ENCODE data around the gene FMO4. TPM values are rescaled to one million over a fixed set of nuclear protein-coding genes. Genes with fewer than 3 reads are reported as not detected.

Gene FMO4
- total and polyA plus RNA-seq, 2 donors (not counting 3 experiments of a cell fraction or from before 2014, with no cell fraction given) = 0.25 to 0.33 TPM

DNA sequence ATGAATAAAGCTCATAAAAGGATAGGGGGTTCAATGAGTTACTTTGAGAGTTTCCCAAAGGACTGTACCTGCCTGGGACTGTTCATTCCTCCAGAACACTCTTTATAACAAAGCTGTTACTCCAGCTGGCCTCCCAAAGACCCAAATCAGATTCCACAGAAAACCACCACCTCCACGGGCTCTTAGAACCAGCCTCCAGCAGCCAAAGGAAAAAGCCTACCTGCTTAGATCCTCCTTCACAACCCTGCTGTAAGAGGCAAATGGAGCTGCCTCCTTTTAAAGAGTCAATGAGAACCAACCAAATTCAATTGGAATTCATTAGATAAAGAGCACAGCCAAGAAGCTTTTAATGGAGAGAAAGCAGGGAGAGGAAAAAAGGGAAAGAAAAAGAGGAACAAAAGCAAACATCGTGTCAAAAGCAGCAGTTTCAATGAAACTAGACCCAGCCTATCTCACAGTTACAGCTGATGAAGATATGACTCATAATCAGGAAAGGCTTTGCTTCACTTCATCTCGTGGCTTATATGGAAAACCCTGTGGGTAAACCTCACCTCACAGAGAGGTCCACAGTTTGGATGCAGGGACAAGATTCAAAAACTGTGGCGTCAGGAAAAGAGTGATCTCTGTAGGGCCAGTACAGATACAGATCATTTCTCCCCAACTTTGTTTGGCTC, 27.8 kb upstream of the FMO4 start:
- TF ChIP-seq, protein P1, sequence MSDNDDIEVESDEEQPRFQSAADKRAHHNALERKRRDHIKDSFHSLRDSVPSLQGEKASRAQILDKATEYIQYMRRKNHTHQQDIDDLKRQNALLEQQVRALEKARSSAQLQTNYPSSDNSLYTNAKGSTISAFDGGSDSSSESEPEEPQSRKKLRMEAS (IDR thresholded peaks at IDR 0.05; ENCODE audit: insufficient read depth, insufficient read length) = no peak
- TF ChIP-seq GATA2 (IDR thresholded peaks at IDR 0.05; ENCODE audit: insufficient read depth, insufficient read length, low read depth, low read length) (no peak), FOS (IDR thresholded peaks at IDR 0.05; ENCODE audit: borderline replicate concordance, insufficient read depth, low read length) (no peak), POLR2A (IDR thresholded peaks at IDR 0.05; ENCODE audit: low read depth, low read length) (no peak), EZH2 (IDR thresholded peaks at IDR 0.05; ENCODE audit: borderline replicate concordance, low read depth, low read length, severe bottlenecking) (no peak), POLR2AphosphoS5 (IDR thresholded peaks at IDR 0.05; ENCODE audit: insufficient read depth, low read depth, low read length) (no peak), JUN (IDR thresholded peaks at IDR 0.05; ENCODE audit: borderline replicate concordance, insufficient read depth, insufficient read length, low read depth) (no peak), MYC (IDR thresholded peaks at IDR 0.05; ENCODE audit: low read depth, low read length) (no peak)
- TF ChIP-seq, protein P2, sequence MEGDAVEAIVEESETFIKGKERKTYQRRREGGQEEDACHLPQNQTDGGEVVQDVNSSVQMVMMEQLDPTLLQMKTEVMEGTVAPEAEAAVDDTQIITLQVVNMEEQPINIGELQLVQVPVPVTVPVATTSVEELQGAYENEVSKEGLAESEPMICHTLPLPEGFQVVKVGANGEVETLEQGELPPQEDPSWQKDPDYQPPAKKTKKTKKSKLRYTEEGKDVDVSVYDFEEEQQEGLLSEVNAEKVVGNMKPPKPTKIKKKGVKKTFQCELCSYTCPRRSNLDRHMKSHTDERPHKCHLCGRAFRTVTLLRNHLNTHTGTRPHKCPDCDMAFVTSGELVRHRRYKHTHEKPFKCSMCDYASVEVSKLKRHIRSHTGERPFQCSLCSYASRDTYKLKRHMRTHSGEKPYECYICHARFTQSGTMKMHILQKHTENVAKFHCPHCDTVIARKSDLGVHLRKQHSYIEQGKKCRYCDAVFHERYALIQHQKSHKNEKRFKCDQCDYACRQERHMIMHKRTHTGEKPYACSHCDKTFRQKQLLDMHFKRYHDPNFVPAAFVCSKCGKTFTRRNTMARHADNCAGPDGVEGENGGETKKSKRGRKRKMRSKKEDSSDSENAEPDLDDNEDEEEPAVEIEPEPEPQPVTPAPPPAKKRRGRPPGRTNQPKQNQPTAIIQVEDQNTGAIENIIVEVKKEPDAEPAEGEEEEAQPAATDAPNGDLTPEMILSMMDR (IDR thresholded peaks at IDR 0.05; ENCODE audit: extremely low read depth in 1 of 2, insufficient read depth in 1 of 2, low read depth in 1 of 2, low read length in 2 of 2) = no peak
- dilution Hi-C loops (cut with MboI; ENCODE audit: extremely low pct_ligation_motif_present, low sequenced_read_pairs) = no loop called here
- DNase-seq (ENCODE audit: low read depth, low spot score) = no peak
- no peaks in the 10 kb centered on the region for H3K9me1 ChIP-seq (replicated peaks; ENCODE audit: control insufficient read depth, extremely low read depth, insufficient read depth, low read length)
- FAIRE-seq = no peak
- BruUV-seq (replicated peaks) = no TSS peak
- H3K27ac ChIP-seq (ENCODE audit: insufficient read depth, low read depth, low read length) = no peak overlapping the region
- H3K27me3 ChIP-seq (ENCODE audit: control insufficient read depth in 2 of 2, insufficient read depth in 2 of 2, low read length in 2 of 2) = no peaks in the 10 kb centered on the region
- no peak overlapping the region for H2AFZ ChIP-seq (ENCODE audit: low read depth, low read length)
- H3K36me3 ChIP-seq (ENCODE audit: control insufficient read depth in 2 of 2, extremely low read depth in 1 of 2, insufficient read depth in 2 of 2, low read length in 2 of 2) = no peaks in the 10 kb centered on the region
- no peaks in the 10 kb centered on the region for H3K9me3 ChIP-seq (replicated peaks; ENCODE audit: control insufficient read depth, insufficient read depth, low read length)
- ChIA-PET POLR2A (no interaction called here), CTCF (interaction anchor here (1.4 to 1.7 kb wide), 2 partner anchors 9 to 28 kb away, joined by 3 read pairs; no protein-coding TSS in a partner anchor)
- intact Hi-C loops (cut with micrococcal nuclease) = no loop called here
- no peaks in the 10 kb centered on the region for H3K4me1 ChIP-seq (ENCODE audit: control insufficient read depth, extremely low read depth, insufficient read depth, low read length)
- H3K4me2 ChIP-seq (ENCODE audit: insufficient read depth, low read length) = no peak overlapping the region
- H4K20me1 ChIP-seq (replicated peaks; ENCODE audit: control insufficient read depth, extremely low read depth, insufficient read depth, low read length) = no peaks in the 10 kb centered on the region
- no peaks in the 10 kb centered on the region for H3K79me2 ChIP-seq (ENCODE audit: control insufficient read depth, insufficient read depth, low read length)
- H3K9ac ChIP-seq (replicated peaks; ENCODE audit: extremely low read depth, insufficient read depth, low read length) = no peak overlapping the region
- H3K4me3 ChIP-seq (replicated peaks in 1 of 3; ENCODE audit: insufficient read depth in 1 of 3, low read depth in 1 of 3, low read length in 3 of 3) = no peak overlapping the region
